Activated T-cell treated with anti-CD3 and anti-CD28 coated beads for 4 hours (primary cell): ENCODE results near the gene PPM1F.
"Not testable (repeated sequence)": the region's sequence is repeated elsewhere in the genome, so short reads cannot be mapped to it uniquely, and the experiment has no call there.

ENCODE experiments used
- DNase-seq: peaks from one replicate; pipeline ENCODE4 v3.0.0-alpha.2; 2020

PPM1F gene

DNA sequence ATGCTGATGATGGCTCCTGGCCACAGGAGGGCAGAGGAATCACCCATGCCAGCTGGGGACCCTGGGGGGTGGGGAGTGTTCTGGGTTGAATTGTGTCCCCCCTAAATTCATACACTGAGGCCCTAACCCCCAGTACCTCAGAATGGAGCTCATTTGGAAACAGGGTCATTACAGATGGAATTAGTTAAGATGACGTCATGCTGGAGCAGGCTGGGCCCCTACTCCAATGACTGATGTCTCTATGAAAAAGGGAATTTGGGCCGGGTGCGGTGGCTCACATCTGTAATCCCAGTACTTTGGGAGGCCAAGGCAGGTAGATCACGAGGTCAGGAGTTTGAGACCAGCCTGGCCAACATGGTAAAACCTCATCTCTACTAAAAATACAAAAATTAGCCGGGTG, 12.7 kb downstream of the PPM1F start:
- DNase-seq: not testable (repeated sequence)

- DNase-seq: no peak
These were observed 13.2 kb downstream of the PPM1F start for GRCh38 chr22:21939461-21939913.

DNA sequence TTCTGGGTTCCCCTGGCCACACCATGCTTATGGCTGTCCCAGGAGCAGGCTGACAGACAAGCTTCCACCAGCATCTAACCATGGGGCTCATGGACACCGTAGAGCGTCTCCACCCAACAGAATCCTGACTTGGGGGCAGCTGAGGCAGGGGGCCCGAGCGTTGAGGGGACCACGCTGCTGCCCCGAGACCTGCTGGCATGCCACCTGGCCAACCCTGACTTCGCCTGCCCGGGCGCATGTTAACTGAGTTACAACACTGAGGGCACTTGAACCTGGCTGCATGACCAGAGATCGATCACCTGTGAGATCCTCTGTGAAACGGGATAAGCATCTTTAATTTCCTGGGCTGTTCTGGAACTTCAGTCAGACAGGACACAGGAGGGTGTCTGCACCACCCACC, 13.7 kb downstream of the PPM1F start:
- no peak for DNase-seq

GRCh38 chr22:21938071-21938822, 14.4 kb downstream of the PPM1F start:
- DNase-seq: peak; percentile 84

- no peak for DNase-seq
These were observed 14.9 kb downstream of the PPM1F start for GRCh38 chr22:21937821-21938070.

DNA sequence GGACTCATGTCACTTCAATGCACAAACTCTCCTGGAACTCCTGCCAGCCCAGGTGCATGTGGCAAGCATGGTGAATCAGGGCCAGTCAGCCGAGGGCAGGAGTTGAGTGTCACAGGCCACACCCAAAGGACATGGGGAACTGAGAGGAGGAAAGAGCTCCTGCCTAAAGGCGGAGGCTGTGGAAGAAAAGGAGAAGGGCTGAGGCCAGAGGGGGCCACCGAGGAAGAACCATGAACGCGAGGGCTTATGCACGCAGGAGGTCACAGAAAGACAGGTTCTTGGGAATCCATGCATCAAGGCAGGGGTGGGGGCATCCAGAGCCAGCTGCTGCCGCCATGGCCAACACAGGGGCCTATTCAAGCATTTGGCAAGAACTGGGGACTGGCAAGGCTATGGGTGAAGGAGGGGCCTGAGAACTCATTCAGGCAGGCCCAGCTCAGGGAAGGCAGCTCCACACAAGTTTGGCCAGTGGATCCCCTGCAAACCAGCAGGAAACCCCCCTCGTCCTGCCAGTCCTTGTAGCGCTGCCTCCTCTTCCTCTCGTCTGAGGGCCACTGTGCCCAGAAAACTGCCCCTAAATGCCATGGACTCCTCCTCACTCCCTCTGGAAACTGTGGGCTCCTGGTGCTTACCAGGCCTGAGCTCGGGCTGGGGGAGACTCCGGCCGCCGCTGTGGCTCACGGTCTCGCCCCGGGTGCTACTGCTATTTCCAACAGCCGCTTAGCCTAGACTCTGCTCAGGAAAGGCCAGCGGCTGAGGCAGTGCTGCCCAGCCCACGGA, 15.4 kb downstream of the PPM1F start:
- no peak for DNase-seq

GRCh38 chr22:21936151-21936775, 16.4 kb downstream of the PPM1F start:
- DNase-seq: no peak

- DNase-seq: no peak
These were observed 18.7 kb downstream of the PPM1F start for GRCh38 chr22:21933910-21934309.

DNA sequence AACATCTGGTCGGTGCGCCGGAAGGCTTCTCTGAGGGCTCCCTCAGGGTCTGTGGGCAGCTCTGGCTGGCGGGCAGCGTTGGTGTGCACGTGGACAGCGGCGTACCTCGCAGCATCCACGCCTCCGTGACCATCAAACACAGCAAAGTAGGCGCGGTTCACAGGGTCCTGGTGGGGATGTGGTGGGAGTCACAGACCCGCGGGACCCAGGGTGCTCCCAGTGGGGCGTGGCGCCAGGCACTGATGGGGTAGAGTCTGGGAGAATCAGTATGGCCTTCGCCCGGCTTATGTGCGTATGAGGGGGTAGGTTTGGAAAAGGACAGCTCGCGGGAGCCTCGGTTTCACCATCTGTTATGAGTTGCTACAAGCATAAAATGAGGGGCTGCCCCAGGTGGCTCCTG, 19.2 kb downstream of the PPM1F start:
- DNase-seq: no peak

DNA sequence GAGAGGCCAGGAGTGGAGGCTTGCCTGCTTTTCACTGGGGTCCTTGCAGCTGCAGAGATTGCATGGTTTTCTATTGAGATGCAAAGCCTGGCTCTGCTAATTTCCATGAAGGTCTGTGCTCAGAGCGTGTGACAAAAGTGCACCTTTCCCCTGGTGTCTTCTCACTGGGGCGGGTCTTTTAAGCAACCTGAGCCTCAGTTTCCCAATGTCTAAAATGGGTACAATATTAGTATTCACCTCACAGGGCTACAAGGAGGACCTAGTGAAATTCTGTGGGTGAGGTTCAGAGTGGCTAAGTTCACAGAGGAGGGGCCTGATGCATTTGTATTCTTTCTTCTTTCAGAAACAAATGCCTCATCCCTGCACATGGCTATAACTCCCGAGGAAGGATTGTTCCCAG, 20.3 kb downstream of the PPM1F start:
- DNase-seq: no peak

GRCh38 chr22:21931056-21931455, 21.6 kb downstream of the PPM1F start:
- no peak for DNase-seq

- DNase-seq: no peak
These were observed 23.4 kb downstream of the PPM1F start for GRCh38 chr22:21929253-21929652.

GRCh38 chr22:21928048-21928447, 24.6 kb downstream of the PPM1F start:
- DNase-seq: no peak

- DNase-seq: no peak
These were observed 25.3 kb downstream of the PPM1F start for GRCh38 chr22:21927174-21927823.

DNA sequence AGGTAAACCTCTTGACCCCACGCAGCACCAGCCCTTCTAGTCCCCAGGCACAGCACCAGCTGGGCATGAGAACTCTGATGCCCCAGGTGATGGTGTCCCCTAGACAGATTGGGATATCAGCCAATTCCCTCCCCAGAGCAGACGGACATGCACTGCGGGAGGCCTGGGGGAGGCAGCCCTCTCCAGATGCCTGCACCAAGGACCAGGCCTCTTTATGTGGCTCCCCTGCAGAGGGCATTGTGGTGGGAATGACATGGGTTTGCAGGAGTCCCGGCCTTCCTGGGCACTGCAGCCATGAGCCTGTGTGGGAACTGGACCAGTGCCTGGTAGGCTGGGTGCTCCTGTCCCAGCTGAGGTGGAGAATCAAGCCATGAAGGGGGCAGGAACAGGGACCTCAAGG, 25.9 kb downstream of the PPM1F start:
- DNase-seq: no peak

- DNase-seq: no peak
These were observed 29.5 kb downstream of the PPM1F start for GRCh38 chr22:21923163-21923561.

DNA sequence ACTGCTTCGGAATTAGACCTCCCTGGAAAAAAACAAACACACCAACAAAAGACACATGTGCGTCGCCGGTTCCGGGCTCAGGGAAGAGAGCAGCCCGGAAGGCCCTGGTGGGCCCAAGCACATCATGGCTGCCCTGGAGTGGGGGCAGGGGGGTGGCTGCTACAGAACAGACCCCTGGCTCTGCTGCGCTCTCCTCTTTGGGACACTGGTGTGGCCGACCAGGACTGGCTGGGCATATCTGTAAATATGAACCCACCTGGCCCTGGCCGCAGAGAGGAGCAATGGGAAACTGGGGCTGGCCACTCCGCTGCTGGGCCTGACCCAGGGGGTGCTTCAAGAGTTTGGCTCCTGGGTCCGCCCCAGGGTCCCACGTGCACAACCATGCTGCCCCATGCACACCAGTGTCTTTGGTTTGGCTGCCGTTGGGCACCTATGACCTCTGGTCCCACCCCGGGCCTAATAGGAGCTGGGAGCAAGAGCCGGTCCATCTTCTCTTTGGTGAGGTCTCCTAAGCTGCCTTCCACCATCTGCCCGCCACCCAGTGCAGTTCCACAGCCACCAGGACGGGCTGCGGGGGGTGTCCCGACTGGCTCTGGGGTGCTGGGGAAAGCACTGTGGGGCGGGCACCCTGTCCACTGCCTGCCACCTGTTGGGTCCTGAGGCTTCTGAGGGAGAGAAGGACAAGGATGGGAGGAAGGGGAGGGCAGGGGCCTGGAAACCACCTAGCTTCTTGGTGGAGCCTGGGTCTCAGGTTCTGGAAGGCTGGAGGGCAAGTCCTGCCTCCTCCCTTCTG, 30.1 kb downstream of the PPM1F start:
- no peak for DNase-seq

- DNase-seq: no peak
These were observed 30.9 kb downstream of the PPM1F start for GRCh38 chr22:21921729-21922128.

- no peak for DNase-seq
These were observed 31.4 kb downstream of the PPM1F start for GRCh38 chr22:21921184-21921721.

GRCh38 chr22:21920341-21921183, 32.1 kb downstream of the PPM1F start:
- DNase-seq: no peak

GRCh38 chr22:21919526-21920307, 32.9 kb downstream of the PPM1F start:
- no peak for DNase-seq
